Hepatocyte (in vitro differentiated cells): ENCODE results near the gene MGMT.

Source experiments
- CTCF ChIP-seq: fragments of 200-600 bp; sonication (generic); IDR thresholded peaks from 2 replicates; pipeline ENCODE4 v1.5.1; 2016; ENCODE audit warnings: antibody characterized with exemption, mild to moderate bottlenecking; ENCODE audit not compliant: poor library complexity
- EZH2 ChIP-seq: fragments of 200-600 bp; sonication (generic); IDR thresholded peaks from 2 replicates; pipeline ENCODE4 v1.6.1; 2016; ENCODE audit warnings: antibody characterized with exemption, mild to moderate bottlenecking, borderline replicate concordance
- EZH2phosphoT487 ChIP-seq: fragments of 200-600 bp; sonication (generic); IDR thresholded peaks from one replicate; pipeline ENCODE4 v1.6.1; 2018; ENCODE audit warnings: antibody characterized with exemption, mild to moderate bottlenecking, low read depth, moderate library complexity; ENCODE audit not compliant: unreplicated experiment, severe bottlenecking

DNA sequence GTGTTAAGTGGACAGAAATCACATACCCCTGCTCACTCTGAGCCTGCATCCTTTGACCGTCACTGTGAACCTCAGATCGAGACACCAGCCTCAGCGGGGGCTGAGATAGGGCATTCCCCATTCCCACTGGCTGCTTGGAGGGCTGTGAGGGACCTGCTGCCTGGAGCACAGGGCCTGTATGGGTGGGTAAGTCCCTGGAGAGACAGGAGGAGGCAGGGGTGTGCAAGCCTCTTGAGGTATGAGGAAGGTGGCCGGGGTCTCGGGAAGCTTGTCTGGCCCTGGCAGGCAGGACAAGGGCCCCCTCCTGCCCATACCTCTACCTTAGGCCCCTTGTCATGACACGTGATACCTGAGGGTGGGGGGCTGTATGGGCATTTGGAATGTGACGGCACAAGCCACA is 187.4 kb downstream of the MGMT start:
- TF ChIP-seq CTCF (no peak), EZH2 (no peak), EZH2phosphoT487 (no peak)
